HUDEP-2 (cell line): ENCODE measurements around the gene WIPF3.
A peak's percentile ranks its signal among the peaks of the same experiment; 100 is the strongest.
"Not testable (repeated sequence)": the region's sequence is repeated elsewhere in the genome, so short reads cannot be mapped to it uniquely, and the experiment has no call there.

Experiments used
- DNase-seq, 76 experiments: peaks; one replicate each; lab custom pipeline; 2025; ENCODE audit not compliant: unreplicated experiment in 76 of 76; lab: John Stamatoyannopoulos, UW

WIPF3 gene

DNA sequence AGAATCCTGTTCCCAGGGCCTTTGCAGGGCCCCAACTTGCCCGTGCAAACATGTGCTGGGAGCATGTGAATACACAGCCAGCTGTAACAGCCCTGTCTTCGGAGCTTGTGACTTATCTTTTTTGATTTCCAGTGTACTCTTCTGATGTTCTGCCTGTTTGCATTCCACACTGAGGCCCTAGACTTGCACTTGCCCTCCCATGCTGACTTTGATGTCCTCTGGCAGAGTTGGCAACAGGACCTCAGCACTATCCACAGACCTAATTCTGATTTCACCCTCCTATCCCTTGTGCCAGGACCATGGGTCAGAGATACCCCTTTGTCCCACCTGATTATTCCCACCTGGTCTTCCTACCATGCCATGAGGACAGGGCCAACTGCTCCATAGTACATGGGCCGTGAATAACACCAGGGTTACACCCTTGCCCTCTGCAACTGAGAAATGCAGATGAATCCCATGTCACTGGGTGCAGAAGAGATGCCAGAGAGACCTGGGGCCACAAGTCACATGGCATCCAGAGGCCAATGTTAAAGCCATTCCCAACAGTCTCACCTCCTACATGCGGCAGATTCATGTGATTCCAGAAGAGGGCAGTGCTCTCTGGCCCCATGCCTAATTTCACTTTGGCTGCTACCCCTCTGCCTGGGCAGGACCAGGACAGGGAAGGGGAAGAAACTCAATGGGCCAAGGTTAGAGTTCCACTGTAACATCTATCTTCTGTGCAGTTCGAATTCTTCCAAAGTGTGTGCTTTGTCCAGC is 140.3 kb downstream of the WIPF3 start:
- DNase-seq = peak in 17 of 76 experiments; percentile 4 to 44 (median 14)

DNA sequence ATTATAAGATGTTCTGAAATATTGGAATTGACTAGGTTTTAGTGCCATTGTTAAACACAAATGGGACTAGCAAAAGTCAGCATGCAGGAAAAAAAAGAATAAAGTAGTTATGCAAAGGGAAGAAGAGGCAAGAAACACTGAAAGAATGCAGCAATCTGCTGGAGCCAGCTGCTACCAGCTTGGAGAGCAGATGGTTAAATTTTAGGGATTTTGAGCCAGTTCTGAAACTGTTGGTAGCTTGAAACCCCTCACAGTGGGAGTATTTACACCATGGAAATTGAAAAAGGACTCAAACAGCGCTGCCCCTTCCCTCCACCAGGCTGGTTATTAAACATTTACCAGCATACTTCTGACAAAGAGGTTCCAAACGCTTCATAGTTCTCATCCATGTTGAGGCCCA is 142.3 kb downstream of the WIPF3 start:
- DNase-seq = peak in 1 of 76 experiments; percentile 1

DNA sequence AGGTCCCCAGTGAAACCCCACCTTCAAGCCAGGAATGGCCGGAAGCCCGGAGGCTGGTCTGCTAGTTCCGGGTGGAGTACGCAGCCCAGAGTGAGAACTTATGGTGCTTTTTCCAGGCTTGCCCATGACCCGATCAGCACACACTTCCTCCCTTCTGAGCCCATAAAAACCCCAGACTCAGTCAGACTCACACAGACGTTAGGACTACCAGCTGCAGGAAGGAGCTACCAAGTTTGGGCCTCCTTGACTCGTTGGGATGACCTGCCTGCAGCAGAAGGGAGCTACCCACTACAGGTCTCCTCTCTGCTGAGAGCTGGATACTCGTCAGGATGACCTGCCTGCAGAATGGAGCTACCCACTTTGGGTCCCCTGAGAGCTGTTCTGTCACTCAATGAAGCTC is 144.2 kb downstream of the WIPF3 start:
- no peak for DNase-seq

DNA sequence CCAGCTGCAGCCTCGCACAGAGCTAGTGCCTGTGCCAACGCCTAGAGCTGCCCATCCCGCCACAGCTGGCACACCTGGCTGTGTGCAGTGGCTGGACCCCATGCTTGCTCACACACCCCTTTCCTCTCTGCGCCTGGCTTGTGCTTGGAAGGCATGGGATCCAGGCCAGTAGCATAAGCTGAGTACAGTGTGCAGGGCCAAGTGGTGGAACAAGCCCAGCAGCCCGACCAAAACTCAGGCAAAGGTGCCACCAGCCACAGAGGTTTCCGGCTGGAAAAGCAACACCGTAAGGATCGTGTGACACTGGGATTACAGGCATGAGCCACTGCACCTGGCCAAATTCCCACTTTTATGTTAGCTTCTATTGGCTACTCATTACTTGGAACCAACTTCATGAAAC is 144.9 kb downstream of the WIPF3 start:
- DNase-seq = no peak

DNA sequence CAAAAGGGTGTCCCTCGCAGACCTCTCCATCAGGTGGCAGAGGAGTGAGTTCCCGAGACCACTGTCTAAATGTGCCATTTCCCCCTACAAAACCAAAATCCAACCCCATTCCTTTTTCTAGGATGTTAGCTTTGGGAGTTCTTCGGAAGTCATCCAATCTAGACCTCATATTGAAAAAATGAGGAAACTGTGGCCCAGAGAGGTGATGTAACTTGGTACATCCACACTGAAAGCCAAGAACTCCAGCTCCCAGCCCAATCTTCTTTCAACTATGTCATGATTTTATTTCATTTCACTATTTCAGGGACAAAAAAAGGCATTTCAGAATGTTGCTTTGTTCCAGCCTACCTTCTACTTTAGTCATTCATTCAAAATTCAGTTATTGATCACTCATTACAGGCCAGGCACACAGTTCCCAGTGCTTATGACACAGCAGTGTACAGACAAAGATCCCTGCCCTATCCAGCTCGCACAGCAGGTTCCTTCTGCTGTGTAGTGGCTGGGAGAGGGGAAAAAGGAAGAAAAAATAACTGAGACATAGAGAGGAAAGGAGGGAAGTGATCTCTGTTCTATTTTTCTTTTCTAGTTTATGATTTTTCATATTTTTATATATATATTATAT is 147.5 kb downstream of the WIPF3 start:
- DNase-seq = no peak

DNA sequence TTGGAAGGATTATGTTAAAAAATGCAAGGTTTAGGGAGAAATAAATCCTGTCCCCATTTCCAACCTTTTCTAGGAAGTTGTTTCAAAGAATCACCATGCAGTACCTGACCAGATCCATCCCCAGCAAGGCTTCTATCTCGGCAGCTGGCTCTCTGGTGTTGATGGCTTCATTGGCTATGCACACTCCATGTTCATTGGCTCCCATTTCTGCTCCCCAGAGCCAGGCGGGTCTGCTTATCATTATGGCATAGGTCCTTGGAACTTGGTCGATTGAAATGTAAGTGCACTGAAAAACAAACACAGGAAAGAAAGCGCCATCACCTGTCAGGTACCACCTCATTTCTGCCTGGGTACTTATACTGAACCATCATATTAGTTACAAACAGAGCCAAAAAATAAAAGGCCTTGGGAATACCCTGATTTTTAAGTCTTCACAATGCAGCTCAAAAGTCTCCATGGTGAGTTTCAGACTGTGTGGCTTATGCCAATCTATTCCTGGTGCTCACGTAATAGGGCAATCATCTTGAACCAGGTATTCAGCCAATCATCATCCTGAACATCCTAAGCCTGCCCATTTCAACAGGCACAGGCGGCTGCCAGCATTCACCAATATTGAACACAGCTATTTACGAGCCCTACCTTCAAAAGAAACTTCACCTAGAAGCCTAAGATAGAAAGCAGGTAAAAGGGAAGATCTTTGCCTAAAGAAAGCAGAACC is 148.9 kb downstream of the WIPF3 start:
- no peak for DNase-seq

DNA sequence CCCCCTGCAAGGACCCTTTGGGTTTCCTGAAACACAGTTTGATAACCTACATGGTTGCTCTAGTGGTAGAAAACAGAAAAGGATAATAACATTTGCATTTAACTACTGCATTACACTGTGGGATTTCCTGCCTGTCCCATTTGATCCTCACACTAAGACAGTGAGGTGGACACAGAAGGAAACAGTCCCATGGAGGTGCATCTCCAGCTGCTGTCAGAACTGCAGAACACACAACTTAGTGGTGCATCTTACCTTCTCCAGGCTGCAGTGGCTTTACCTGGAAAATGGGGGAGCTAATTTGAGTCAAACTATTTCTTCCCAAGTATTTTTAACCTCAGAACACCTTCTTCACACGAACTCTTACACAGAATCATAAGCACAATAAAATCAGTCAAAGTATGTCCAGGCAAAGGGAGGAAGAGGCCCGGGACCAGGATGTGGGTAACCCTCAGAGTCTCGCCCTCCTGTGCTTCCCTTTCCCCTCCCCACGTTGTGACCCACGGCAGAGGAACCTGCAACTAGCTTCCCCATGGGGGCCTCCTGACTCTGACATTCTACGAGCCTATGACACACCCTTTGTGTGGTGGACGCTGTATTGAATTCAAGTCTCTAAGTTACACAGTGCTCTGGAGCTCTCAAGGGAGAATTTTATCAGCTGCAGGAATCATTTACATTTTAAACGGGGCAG is 149.6 kb downstream of the WIPF3 start:
- no peak for DNase-seq

DNA sequence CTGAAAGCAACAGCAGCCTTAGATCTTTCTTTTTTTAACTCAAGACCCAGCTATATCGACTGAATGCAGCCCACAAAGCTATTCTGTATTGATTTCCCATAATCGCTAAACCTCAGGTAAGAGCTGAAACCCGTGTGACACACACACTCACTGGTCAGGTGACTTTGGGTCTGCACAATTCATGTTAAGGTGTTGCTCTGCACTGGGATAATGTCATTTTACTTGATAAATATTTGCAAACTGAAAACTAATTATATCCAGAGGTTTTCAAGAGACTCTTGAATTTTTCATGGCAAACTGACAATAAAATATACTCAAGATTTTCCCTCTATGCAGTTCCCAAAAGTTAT is 150.2 kb downstream of the WIPF3 start:
- DNase-seq = no peak

DNA sequence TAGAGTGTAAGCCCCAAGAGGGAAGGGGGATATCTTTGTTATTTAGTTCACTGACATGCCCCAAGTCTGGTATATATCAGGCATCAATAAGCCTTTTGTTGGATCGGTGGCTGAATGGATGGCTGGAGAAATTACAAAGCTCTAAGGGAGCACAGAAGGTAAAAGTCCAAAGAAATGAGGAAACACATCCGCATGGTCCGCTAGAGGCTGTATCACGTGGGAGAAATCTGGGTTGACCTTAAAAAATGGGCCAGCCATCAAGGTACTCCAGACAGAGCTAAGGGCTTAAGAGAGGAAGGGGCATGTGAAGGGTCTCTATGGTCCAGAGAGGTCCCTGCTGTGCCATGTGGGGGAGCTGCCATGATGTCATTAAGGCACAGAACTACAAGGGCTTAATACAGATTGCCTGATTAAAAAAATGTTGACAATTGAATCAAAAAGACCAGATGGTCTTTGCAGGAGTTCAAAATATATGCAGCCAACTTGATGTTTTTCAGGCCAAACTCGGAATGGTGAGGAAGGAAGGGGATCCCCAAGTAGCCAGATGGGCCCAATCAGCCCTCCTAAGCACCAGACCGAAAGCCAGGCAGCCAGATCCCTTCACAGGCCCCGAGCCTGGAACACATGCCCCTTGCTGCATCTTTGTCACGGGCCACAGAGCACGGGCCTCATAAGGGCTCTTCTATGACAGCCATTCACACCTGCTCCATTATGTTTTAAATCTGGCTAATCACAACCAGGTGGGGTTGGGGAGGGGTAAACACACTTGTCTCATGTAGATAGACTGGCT is 151.4 kb downstream of the WIPF3 start:
- no peak for DNase-seq

DNA sequence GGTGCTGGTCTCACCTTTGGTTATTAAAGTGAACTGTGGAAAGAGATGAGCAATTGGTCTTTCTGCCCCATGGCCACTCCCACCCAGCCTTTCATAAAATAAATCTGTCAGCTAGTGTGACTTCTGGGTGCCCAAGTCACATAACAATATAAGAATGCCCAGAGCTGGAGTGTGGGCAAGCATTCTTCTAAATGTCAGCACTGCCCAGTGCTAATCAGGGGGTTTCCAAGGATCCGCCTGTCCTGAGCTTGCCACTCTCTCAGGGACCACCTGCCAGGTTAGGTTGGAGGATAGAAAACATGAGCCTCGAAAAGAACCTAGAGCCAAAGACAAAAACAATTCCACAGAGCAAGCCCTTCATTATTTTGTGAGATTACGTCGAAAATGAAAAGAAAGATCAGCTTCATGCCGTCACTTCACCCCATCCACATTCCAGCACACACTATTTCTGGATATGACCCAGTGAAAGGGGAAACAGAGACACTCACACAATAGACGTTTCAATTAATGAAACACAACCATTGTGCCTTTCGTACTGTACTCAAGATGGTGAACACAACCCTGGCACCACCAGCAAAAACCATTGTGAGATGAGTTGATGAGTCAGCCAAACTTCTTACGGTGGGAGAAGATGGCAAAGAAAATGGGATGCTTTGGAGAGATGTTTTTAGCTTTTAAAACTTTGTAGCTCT is 152.5 kb downstream of the WIPF3 start:
- DNase-seq = no peak

DNA sequence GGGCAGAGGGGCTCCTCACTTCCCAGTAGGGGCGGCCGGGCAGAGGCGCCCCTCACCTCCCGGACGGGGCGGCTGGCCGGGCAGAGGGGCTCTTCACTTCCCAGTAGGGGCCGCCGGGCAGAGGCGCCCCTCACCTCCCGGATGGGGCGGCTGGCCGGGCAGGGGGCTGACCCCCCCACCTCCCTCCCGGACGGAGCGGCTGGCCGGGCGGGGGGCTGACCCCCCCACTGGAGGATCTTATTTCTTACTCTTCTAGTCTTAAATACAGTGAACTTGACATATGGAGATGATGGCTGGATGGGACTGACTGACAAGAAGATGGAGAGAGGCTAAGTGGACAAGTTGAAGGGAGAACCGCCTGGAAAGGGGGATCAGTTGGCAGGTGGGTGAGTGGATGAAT is 155.3 kb downstream of the WIPF3 start:
- DNase-seq = not testable (repeated sequence)

DNA sequence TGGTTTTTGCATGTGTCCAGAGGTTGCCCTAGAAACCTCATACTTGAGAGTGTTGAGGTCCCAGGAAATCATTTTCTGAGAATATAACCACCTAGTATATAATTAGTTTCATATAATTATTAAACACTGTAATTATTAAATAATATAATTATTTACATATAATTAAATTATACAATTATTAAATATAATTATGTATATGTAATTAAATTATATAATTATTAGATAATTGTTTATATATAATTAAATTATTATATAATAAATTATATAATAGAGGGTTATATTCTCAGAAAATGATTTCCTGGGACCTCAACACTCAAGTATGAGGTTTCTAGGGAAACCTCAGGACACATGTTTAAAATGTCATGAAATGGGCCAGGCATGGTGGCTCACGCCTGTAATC is 155.7 kb downstream of the WIPF3 start:
- no peak for DNase-seq

DNA sequence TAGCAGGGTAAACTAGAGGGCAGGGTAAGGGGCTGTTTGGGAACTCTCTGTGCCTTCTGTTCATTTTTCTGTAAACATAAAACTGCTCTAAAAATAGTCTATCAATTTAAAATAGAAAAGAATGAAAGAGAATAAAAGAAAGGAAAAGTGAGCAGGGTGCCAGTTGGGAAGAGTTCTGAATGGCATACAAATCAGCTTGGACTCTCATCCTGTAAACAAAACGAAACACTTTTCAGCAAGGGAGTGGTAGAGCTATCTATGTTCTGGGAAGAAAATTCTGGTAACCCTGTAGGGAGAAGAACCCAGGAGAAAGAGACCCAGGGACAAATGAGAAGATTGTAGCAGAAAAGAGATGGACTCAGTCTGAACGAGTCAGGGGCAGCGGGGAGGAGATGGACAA is 158.7 kb downstream of the WIPF3 start:
- no peak for DNase-seq
